ENCODE data around the gene SCOC. TPM values are rescaled to one million over a fixed set of nuclear protein-coding genes. Genes with fewer than 3 reads are reported as not detected.

SCOC gene
- total and polyA plus RNA-seq, 2 of the 13 experiments (the other 11 are each of a cell fraction or from before 2014, with no cell fraction given): 43.8 to 65.2 TPM

DNA sequence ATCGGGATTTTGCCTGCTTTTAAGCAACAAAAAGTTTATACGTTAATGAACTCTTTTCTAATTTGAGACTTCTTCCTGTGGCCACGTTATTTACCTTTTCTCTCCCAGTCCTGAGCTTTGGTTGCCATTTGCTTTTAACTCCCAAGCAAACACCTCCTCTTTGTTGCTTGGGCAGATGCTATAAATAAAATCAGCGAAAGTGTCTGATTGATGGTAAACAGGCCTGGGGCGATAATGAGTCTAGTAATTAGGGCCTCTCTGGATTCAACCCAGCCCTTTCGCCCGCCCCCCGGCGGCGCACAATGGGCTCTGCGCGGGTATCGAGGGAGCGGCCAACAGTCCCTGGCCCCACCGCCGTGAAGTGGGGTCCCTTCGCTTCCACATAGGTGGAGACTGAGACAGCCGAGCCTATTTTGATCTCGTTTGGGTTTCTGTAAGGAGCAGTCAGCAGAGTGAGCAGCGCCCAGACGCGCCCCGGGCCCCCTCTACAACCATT is 53.2 kb downstream of the SCOC start:
- ChIA-PET POLR2A (interaction anchor here (1.7 to 3.5 kb wide), 4 partner anchors 53 to 330 kb away, joined by 3 to 45 read pairs (median 12); partner anchors contain the start of genes ELMOD2 and SCOC), CTCF (ENCODE audit: low intra/inter-chr PET ratio, low total read pairs) (interaction anchor here (0.9 to 3.1 kb wide), 2 partner anchors 66 to 183 kb away, joined by 5 to 30 read pairs; no protein-coding TSS in a partner anchor)
- 2% methylated on average over 16 of the region's 23 CpGs for WGBS (ENCODE audit: low lambda C conversion rate)
- peak overlapping the region; percentile 85 for H3K4me2 ChIP-seq (ENCODE audit: low read depth, low read length)
- H3K79me2 ChIP-seq (ENCODE audit: insufficient read depth, low read length): peaks cover 5% of the 10 kb centered on the region
- H3K4me1 ChIP-seq (ENCODE audit: insufficient read depth, low read length): peaks cover 22% of the 10 kb centered on the region
- ATAC-seq (peak; percentile 75), FAIRE-seq (no peak), DNase-seq (ENCODE audit: low spot score) (peak; percentile 3)
- no TSS peak for BruUV-seq (replicated peaks)
- in situ Hi-C loops (cut with HindIII; ENCODE audit: extremely low pct_ligation_motif_present, low pct_unique_long_range_greater_than_20kb): no loop called here
- peak overlapping the region; percentile 75 for H3K27ac ChIP-seq (ENCODE audit: extremely low read length, insufficient read depth, low read length)
- H3K27me3 ChIP-seq (ENCODE audit: control insufficient read depth in 1 of 2, insufficient read depth in 2 of 2, low read length in 2 of 2): no peaks in the 10 kb centered on the region; a peak in 1 of 5 replicates
- peak overlapping the region; percentile 79 for H3K9ac ChIP-seq (ENCODE audit: insufficient read depth, low read depth, low read length)
- H2AFZ ChIP-seq (ENCODE audit: low read length): peak overlapping the region; percentile 84
- H4K20me1 ChIP-seq (ENCODE audit: insufficient read depth, low read length): no peaks in the 10 kb centered on the region
- peak overlapping the region; percentile 82 to 93 (median 92) for H3K4me3 ChIP-seq (replicated peaks in 1 of 3; ENCODE audit: insufficient read depth in 1 of 3, low read depth in 2 of 3, low read length in 3 of 3)
- no peaks in the 10 kb centered on the region for H3K9me3 ChIP-seq (ENCODE audit: low read length)
- no peaks in the 10 kb centered on the region for H3K36me3 ChIP-seq (replicated peaks in 1 of 2; ENCODE audit: control insufficient read depth in 1 of 2, insufficient read depth in 2 of 2, low read length in 2 of 2)
- intact Hi-C loops (cut with micrococcal nuclease; ENCODE audit: unreplicated experiment): loop anchor here (1.0 to 2.0 kb wide), 5 partner anchors 54 to 425 kb away; partner anchors contain the start of genes ELMOD2 and SCOC
- TF ChIP-seq TMF1 (CRISPR knock-in tag; IDR thresholded peaks at IDR 0.05; ENCODE audit: low read depth): no peak
- no peak for TF ChIP-seq ZNF446 (CRISPR knock-in tag; IDR thresholded peaks at IDR 0.05)
- no peak for TF ChIP-seq PRPF4 (IDR thresholded peaks at IDR 0.05; ENCODE audit: low read depth, low read length, poor library complexity, severe bottlenecking)
- TF ChIP-seq GATAD2A (CRISPR knock-in tag; IDR thresholded peaks at IDR 0.05): no peak
- TF ChIP-seq ZNF550 (CRISPR knock-in tag; IDR thresholded peaks at IDR 0.05; ENCODE audit: borderline replicate concordance): no peak
- no peak for TF ChIP-seq ZNF367 (CRISPR knock-in tag; IDR thresholded peaks at IDR 0.05; ENCODE audit: borderline replicate concordance)
- no peak; the same call in 1 of the 2 replicates for TF ChIP-seq KMT2B (CRISPR knock-in tag; IDR thresholded peaks at IDR 0.05)
- no peak for TF ChIP-seq ZNF263 (CRISPR knock-in tag; IDR thresholded peaks at IDR 0.05)
- peak; percentile 12; the same call in 1 of the 2 replicates for TF ChIP-seq HOXA5 (CRISPR knock-in tag; IDR thresholded peaks at IDR 0.05)
- no peak for TF ChIP-seq AGO1 (IDR thresholded peaks at IDR 0.05; ENCODE audit: low read depth, low read length, poor library complexity, severe bottlenecking)
- no peak for TF ChIP-seq ZNF567 (CRISPR knock-in tag; IDR thresholded peaks at IDR 0.05; ENCODE audit: borderline replicate concordance)
- TF ChIP-seq, protein P1, sequence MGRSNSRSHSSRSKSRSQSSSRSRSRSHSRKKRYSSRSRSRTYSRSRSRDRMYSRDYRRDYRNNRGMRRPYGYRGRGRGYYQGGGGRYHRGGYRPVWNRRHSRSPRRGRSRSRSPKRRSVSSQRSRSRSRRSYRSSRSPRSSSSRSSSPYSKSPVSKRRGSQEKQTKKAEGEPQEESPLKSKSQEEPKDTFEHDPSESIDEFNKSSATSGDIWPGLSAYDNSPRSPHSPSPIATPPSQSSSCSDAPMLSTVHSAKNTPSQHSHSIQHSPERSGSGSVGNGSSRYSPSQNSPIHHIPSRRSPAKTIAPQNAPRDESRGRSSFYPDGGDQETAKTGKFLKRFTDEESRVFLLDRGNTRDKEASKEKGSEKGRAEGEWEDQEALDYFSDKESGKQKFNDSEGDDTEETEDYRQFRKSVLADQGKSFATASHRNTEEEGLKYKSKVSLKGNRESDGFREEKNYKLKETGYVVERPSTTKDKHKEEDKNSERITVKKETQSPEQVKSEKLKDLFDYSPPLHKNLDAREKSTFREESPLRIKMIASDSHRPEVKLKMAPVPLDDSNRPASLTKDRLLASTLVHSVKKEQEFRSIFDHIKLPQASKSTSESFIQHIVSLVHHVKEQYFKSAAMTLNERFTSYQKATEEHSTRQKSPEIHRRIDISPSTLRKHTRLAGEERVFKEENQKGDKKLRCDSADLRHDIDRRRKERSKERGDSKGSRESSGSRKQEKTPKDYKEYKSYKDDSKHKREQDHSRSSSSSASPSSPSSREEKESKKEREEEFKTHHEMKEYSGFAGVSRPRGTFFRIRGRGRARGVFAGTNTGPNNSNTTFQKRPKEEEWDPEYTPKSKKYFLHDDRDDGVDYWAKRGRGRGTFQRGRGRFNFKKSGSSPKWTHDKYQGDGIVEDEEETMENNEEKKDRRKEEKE (IDR thresholded peaks at IDR 0.05): no peak
- TF ChIP-seq KLF11 (CRISPR knock-in tag; IDR thresholded peaks at IDR 0.05): no peak; the same call in 1 of the 2 replicates
- TF ChIP-seq, protein P2, sequence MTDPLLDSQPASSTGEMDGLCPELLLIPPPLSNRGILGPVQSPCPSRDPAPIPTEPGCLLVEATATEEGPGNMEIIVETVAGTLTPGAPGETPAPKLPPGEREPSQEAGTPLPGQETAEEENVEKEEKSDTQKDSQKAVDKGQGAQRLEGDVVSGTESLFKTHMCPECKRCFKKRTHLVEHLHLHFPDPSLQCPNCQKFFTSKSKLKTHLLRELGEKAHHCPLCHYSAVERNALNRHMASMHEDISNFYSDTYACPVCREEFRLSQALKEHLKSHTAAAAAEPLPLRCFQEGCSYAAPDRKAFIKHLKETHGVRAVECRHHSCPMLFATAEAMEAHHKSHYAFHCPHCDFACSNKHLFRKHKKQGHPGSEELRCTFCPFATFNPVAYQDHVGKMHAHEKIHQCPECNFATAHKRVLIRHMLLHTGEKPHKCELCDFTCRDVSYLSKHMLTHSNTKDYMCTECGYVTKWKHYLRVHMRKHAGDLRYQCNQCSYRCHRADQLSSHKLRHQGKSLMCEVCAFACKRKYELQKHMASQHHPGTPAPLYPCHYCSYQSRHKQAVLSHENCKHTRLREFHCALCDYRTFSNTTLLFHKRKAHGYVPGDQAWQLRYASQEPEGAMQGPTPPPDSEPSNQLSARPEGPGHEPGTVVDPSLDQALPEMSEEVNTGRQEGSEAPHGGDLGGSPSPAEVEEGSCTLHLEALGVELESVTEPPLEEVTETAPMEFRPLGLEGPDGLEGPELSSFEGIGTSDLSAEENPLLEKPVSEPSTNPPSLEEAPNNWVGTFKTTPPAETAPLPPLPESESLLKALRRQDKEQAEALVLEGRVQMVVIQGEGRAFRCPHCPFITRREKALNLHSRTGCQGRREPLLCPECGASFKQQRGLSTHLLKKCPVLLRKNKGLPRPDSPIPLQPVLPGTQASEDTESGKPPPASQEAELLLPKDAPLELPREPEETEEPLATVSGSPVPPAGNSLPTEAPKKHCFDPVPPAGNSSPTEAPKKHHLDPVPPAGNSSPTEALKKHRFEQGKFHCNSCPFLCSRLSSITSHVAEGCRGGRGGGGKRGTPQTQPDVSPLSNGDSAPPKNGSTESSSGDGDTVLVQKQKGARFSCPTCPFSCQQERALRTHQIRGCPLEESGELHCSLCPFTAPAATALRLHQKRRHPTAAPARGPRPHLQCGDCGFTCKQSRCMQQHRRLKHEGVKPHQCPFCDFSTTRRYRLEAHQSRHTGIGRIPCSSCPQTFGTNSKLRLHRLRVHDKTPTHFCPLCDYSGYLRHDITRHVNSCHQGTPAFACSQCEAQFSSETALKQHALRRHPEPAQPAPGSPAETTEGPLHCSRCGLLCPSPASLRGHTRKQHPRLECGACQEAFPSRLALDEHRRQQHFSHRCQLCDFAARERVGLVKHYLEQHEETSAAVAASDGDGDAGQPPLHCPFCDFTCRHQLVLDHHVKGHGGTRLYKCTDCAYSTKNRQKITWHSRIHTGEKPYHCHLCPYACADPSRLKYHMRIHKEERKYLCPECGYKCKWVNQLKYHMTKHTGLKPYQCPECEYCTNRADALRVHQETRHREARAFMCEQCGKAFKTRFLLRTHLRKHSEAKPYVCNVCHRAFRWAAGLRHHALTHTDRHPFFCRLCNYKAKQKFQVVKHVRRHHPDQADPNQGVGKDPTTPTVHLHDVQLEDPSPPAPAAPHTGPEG (CRISPR knock-in tag; IDR thresholded peaks at IDR 0.05): peak; percentile 3; the same call in 1 of the 2 replicates
- TF ChIP-seq ZNF329 (CRISPR knock-in tag; IDR thresholded peaks at IDR 0.05; ENCODE audit: low read depth): no peak
- no peak for TF ChIP-seq TRIM24 (CRISPR knock-in tag; IDR thresholded peaks at IDR 0.05)
- no peak for TF ChIP-seq MEIS2 (CRISPR knock-in tag; IDR thresholded peaks at IDR 0.05)
- no peak for TF ChIP-seq ARNTL (CRISPR knock-in tag; IDR thresholded peaks at IDR 0.05)
